Measurements from ENCODE around the gene CDH13.

Gene CDH13

DNA sequence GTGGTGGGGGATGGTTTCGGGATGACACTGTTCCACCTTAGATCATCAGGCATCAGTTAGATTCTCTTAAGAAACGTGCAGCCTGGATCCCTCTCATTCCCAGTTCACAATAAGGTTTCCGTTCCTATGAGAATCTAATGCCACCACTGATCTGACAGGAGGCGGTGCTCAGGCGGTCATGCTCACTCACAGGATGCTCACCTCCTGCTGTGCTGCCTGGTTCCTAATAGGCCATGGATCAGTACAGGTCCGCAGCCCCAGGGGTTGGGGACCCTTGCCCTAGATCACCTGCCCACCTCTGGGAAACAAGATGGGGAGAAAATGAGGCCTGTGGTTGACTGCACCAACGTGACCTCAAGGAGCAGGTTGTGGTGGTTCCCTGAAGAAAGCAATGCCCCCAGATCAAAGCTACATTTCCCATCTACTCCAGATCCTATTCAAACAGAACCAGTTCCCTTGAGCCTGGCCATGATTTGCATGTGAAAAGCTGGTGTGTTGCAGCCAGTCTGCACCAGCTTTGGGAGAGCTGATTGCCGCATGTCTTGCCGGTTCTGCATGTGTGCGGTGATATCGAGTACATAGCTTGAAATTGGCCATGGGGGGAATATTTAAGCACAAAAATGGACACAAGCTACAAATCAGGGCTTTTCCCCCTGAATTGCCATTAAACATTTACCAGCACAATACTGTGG is 997.8 kb downstream of the CDH13 start:
- 80% methylated on average over 9 of the region's 11 CpGs for WGBS
- no peaks in the 10 kb centered on the region for H3K4me1 ChIP-seq (ENCODE audit: control insufficient read depth, insufficient read depth, low read depth, low read length)
- no peak overlapping the region for H4K91ac ChIP-seq (ENCODE audit: low read length)
- no peak for DNase-seq
- no peak overlapping the region for H2BK12ac ChIP-seq (ENCODE audit: low read length in 2 of 2)
- no peak overlapping the region for H2BK15ac ChIP-seq (ENCODE audit: low read depth, poor library complexity, severe bottlenecking)
- H3K36me3 ChIP-seq (ENCODE audit: control insufficient read depth in 1 of 2, insufficient read depth in 2 of 2, low read depth in 1 of 2, low read length in 2 of 2): no peaks in the 10 kb centered on the region
- H3K23ac ChIP-seq (ENCODE audit: low read length in 2 of 2): no peak overlapping the region
- no peak overlapping the region for H3K4me3 ChIP-seq (ENCODE audit: insufficient read depth in 1 of 2, low read depth in 1 of 2, low read length in 2 of 2)
- H4K8ac ChIP-seq (ENCODE audit: low read length): no peak overlapping the region
- no peaks in the 10 kb centered on the region for H3K79me1 ChIP-seq (replicated peaks; ENCODE audit: low read length, poor library complexity, severe bottlenecking)
- no peak overlapping the region for H2BK5ac ChIP-seq (ENCODE audit: low read depth, low read length, poor library complexity, severe bottlenecking)
- H3K27me3 ChIP-seq (ENCODE audit: control insufficient read depth in 1 of 2, insufficient read depth in 1 of 2, low read length in 2 of 2): peaks cover 0 to 6% of the 10 kb centered on the region in 2 experiments
- no peaks in the 10 kb centered on the region for H3K9me3 ChIP-seq (ENCODE audit: control insufficient read depth, low read length)
- no peak overlapping the region for H3K14ac ChIP-seq (ENCODE audit: low read length in 2 of 2)
- H3K27ac ChIP-seq (ENCODE audit: low read length, poor library complexity, severe bottlenecking): no peak overlapping the region
- H3K4me2 ChIP-seq (ENCODE audit: low read length, poor library complexity, severe bottlenecking): no peak overlapping the region
- H2AK5ac ChIP-seq (ENCODE audit: low read length, severe bottlenecking): no peak overlapping the region
- no peak overlapping the region for H3K4ac ChIP-seq (ENCODE audit: low read depth in 1 of 2, low read length in 2 of 2)
- no peak overlapping the region for H2AFZ ChIP-seq (ENCODE audit: low read depth, low read length)
- H3K18ac ChIP-seq (ENCODE audit: low read depth in 1 of 2, low read length in 2 of 2): no peak overlapping the region
- no peak overlapping the region for H2BK120ac ChIP-seq (ENCODE audit: low read depth, low read length)
- H3K9ac ChIP-seq (ENCODE audit: low read length): no peak overlapping the region

DNA sequence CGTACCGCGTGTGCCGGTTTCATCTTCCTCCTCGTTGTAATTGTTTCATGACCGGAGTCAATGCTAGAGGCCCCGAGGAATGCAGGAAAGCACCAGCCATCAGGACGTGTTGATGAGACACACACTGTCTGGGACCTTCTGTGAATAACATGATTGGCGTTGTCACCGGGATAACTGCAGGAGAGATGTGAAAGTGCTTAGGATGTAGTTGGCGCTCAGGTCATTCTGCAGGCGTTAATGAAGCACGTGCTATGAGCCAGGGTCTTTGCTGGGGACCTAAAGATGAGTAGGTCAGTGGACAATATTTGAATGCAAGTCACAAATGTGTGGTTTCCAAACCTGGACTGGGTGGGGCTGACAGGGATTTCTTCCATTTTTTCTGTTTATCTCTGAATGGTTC is 999.4 kb downstream of the CDH13 start:
- Histone ChIP-seq H2AK5ac (ENCODE audit: low read length, severe bottlenecking) (no peak overlapping the region), H3K79me1 (replicated peaks; ENCODE audit: low read length, poor library complexity, severe bottlenecking) (no peaks in the 10 kb centered on the region), H2AFZ (ENCODE audit: low read depth, low read length) (no peak overlapping the region), H3K18ac (ENCODE audit: low read depth in 1 of 2, low read length in 2 of 2) (no peak overlapping the region), H3K36me3 (ENCODE audit: control insufficient read depth in 1 of 2, insufficient read depth in 2 of 2, low read depth in 1 of 2, low read length in 2 of 2) (no peaks in the 10 kb centered on the region), H4K91ac (ENCODE audit: low read length) (no peak overlapping the region), H3K27ac (ENCODE audit: low read length, poor library complexity, severe bottlenecking) (no peak overlapping the region), H3K9me3 (ENCODE audit: control insufficient read depth, low read length) (no peaks in the 10 kb centered on the region), H2BK120ac (ENCODE audit: low read depth, low read length) (no peak overlapping the region), H2BK5ac (ENCODE audit: low read depth, low read length, poor library complexity, severe bottlenecking) (no peak overlapping the region), H2BK12ac (ENCODE audit: low read length in 2 of 2) (no peak overlapping the region), H3K4me2 (ENCODE audit: low read length, poor library complexity, severe bottlenecking) (no peak overlapping the region), H3K9ac (ENCODE audit: low read length) (no peak overlapping the region), H3K14ac (ENCODE audit: low read length in 2 of 2) (no peak overlapping the region), H3K4me3 (ENCODE audit: insufficient read depth in 1 of 2, low read depth in 1 of 2, low read length in 2 of 2) (no peak overlapping the region), H2BK15ac (ENCODE audit: low read depth, poor library complexity, severe bottlenecking) (no peak overlapping the region), H3K4me1 (ENCODE audit: control insufficient read depth, insufficient read depth, low read depth, low read length) (no peaks in the 10 kb centered on the region), H3K4ac (ENCODE audit: low read depth in 1 of 2, low read length in 2 of 2) (no peak overlapping the region), H3K27me3 (ENCODE audit: control insufficient read depth in 1 of 2, insufficient read depth in 1 of 2, low read length in 2 of 2) (peaks cover 0 to 6% of the 10 kb centered on the region in 2 experiments), H3K23ac (ENCODE audit: low read length in 2 of 2) (no peak overlapping the region), H4K8ac (ENCODE audit: low read length) (no peak overlapping the region)
- DNase-seq: no peak
- 95% methylated on average over 13 of the region's 13 CpGs for WGBS

DNA sequence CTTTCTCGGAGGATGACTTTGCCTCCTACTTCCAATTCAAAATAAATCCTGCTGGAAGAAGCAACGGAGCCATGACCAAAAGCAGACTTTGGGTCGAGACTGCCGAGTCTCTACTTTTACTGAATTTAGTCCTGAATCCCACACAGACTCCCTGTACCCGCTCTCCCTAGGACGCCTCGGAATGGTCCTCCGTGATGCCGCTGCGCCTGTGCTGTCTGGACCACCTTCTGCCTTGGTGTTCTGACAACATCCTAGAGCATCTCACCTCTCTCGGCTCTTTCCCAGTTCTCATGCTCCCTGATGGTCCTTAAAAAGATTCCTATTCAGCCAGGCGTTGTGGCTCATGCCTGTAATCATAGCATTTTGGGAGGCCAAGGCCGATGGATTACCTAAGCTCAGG is 999.9 kb downstream of the CDH13 start:
- Histone ChIP-seq H3K4me2 (ENCODE audit: low read length, poor library complexity, severe bottlenecking) (no peak overlapping the region), H3K9me3 (ENCODE audit: control insufficient read depth, low read length) (no peaks in the 10 kb centered on the region), H3K18ac (ENCODE audit: low read depth in 1 of 2, low read length in 2 of 2) (no peak overlapping the region), H3K27me3 (ENCODE audit: control insufficient read depth in 1 of 2, insufficient read depth in 1 of 2, low read length in 2 of 2) (peaks cover 0 to 6% of the 10 kb centered on the region in 2 experiments), H3K9ac (ENCODE audit: low read length) (no peak overlapping the region), H2BK5ac (ENCODE audit: low read depth, low read length, poor library complexity, severe bottlenecking) (no peak overlapping the region), H3K4me3 (ENCODE audit: insufficient read depth in 1 of 2, low read depth in 1 of 2, low read length in 2 of 2) (no peak overlapping the region), H3K79me1 (replicated peaks; ENCODE audit: low read length, poor library complexity, severe bottlenecking) (no peaks in the 10 kb centered on the region), H3K4me1 (ENCODE audit: control insufficient read depth, insufficient read depth, low read depth, low read length) (no peaks in the 10 kb centered on the region), H4K8ac (ENCODE audit: low read length) (no peak overlapping the region), H3K4ac (ENCODE audit: low read depth in 1 of 2, low read length in 2 of 2) (no peak overlapping the region), H2BK12ac (ENCODE audit: low read length in 2 of 2) (no peak overlapping the region), H3K23ac (ENCODE audit: low read length in 2 of 2) (no peak overlapping the region), H3K27ac (ENCODE audit: low read length, poor library complexity, severe bottlenecking) (no peak overlapping the region), H2BK120ac (ENCODE audit: low read depth, low read length) (no peak overlapping the region), H3K14ac (ENCODE audit: low read length in 2 of 2) (no peak overlapping the region), H4K91ac (ENCODE audit: low read length) (no peak overlapping the region), H2AFZ (ENCODE audit: low read depth, low read length) (no peak overlapping the region), H3K36me3 (ENCODE audit: control insufficient read depth in 1 of 2, insufficient read depth in 2 of 2, low read depth in 1 of 2, low read length in 2 of 2) (no peaks in the 10 kb centered on the region), H2BK15ac (ENCODE audit: low read depth, poor library complexity, severe bottlenecking) (no peak overlapping the region), H2AK5ac (ENCODE audit: low read length, severe bottlenecking) (no peak overlapping the region)
- DNase-seq: no peak
- 95% methylated on average over 13 of the region's 13 CpGs for WGBS

DNA sequence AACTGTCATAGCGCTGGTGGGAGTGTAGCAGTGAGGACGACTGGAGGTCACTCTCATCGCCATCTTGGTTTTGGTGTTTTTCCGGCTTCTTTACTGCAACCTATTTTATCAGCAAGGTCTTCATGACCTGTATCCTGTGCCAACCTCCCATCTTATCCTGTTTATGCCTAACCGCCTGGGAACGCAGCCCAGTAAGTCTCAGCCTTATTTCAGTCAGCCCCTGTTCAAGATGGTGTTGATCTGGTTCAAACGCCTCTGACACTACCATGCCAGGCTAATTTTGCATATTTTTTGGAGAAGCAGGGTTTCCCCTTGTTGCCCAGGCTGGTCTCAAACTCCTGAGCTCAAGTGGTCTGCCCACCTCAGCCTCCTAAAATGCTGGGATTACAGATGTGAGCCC is 1001.2 kb downstream of the CDH13 start:
- Histone ChIP-seq H3K27ac (ENCODE audit: low read length, poor library complexity, severe bottlenecking) (no peak overlapping the region), H3K9ac (ENCODE audit: low read length) (no peak overlapping the region), H2BK15ac (ENCODE audit: low read depth, poor library complexity, severe bottlenecking) (no peak overlapping the region), H3K23ac (ENCODE audit: low read length in 2 of 2) (no peak overlapping the region), H3K4ac (ENCODE audit: low read depth in 1 of 2, low read length in 2 of 2) (no peak overlapping the region), H3K4me3 (ENCODE audit: insufficient read depth in 1 of 2, low read depth in 1 of 2, low read length in 2 of 2) (no peak overlapping the region), H3K4me2 (ENCODE audit: low read length, poor library complexity, severe bottlenecking) (no peak overlapping the region), H3K9me3 (ENCODE audit: control insufficient read depth, low read length) (no peaks in the 10 kb centered on the region), H3K27me3 (ENCODE audit: control insufficient read depth in 1 of 2, insufficient read depth in 1 of 2, low read length in 2 of 2) (peaks cover 0 to 2% of the 10 kb centered on the region in 2 experiments), H2BK120ac (ENCODE audit: low read depth, low read length) (no peak overlapping the region), H3K79me1 (replicated peaks; ENCODE audit: low read length, poor library complexity, severe bottlenecking) (no peaks in the 10 kb centered on the region), H2BK12ac (ENCODE audit: low read length in 2 of 2) (no peak overlapping the region), H3K18ac (ENCODE audit: low read depth in 1 of 2, low read length in 2 of 2) (no peak overlapping the region), H2AK5ac (ENCODE audit: low read length, severe bottlenecking) (no peak overlapping the region), H2AFZ (ENCODE audit: low read depth, low read length) (no peak overlapping the region), H3K36me3 (ENCODE audit: control insufficient read depth in 1 of 2, insufficient read depth in 2 of 2, low read depth in 1 of 2, low read length in 2 of 2) (no peaks in the 10 kb centered on the region), H3K4me1 (ENCODE audit: control insufficient read depth, insufficient read depth, low read depth, low read length) (no peaks in the 10 kb centered on the region), H3K14ac (ENCODE audit: low read length in 2 of 2) (no peak overlapping the region), H4K8ac (ENCODE audit: low read length) (no peak overlapping the region), H2BK5ac (ENCODE audit: low read depth, low read length, poor library complexity, severe bottlenecking) (no peak overlapping the region), H4K91ac (ENCODE audit: low read length) (no peak overlapping the region)
- 93% methylated on average over 7 of the region's 7 CpGs for WGBS
- no peak for DNase-seq
